DMS 273 treated with DMSO at 0.1 percent for 48 hours (cell line): ENCODE results near the gene THSD7A.
"Not testable (repeated sequence)": the region's sequence is repeated elsewhere in the genome, so short reads cannot be mapped to it uniquely, and the experiment has no call there.

ENCODE experiments used
- DNase-seq: peaks from one replicate; lab custom pipeline; 2025; lab: John Stamatoyannopoulos, UW

The THSD7A gene

DNA sequence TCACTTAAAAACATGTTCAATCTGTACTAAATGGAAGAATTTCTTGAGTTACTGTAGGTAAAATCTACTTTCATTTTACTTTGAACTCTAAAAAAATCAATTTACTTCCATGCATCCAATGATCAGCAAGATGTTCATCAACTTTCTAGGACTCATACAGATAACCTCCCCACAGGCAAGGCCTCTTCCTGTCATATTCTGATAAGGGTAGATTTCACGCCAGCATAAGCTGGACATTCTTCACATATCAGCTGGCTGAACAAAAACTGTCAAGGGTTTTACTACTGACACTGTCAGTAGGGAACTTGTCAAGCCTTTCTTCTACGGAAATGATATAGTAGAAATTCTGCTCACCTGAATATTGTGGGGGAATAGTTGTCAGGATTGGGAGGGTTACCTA, 244.9 kb downstream of the THSD7A start:
- DNase-seq: no peak

DNA sequence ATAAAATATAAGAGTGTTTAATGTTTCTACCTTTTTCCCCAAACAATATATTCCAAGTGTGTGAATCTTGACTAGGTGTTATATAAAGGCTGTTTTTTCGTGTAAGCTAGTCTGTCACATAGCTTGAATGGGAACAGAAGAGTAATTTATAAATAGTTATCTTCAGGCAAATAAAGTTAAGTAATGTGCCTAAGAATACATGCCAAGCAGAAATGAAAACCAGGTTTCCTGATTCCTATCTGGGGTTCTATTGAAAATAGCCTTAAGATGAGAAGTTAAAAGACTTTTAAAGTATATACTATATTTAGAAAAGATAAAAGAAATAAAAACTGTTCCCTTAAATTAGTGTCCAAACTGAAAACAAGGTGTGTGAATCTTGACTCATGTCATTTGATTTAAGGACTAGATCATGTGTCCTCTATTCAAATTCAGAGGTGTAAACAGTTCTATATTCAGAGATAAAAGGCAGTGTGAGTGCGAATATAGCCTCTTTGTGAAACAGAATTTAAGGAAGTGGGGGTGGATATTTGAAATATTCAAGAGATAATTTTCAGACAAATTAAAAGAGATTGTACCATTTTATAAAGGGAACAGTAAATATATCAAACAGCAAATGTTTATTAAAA, 247.5 kb downstream of the THSD7A start:
- DNase-seq: no peak

DNA sequence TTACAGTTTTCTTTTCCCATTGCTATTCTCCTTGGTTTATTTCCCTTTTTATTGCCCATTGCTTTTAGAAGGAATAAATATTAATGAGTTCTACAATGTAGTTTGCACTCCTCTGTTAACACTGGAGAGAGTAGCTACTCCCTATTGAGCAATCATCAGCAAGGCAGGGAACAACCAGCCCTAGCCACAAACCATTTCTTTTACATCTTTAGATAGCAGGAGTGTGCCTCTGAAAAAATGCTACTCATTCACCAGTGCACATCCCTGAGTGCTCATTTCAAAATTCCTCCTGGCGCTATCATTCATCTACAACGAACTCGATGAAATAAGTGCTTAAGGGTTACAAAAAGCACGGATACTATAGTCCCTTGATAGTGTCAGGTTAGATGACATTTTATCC, 252.9 kb downstream of the THSD7A start:
- no peak for DNase-seq

DNA sequence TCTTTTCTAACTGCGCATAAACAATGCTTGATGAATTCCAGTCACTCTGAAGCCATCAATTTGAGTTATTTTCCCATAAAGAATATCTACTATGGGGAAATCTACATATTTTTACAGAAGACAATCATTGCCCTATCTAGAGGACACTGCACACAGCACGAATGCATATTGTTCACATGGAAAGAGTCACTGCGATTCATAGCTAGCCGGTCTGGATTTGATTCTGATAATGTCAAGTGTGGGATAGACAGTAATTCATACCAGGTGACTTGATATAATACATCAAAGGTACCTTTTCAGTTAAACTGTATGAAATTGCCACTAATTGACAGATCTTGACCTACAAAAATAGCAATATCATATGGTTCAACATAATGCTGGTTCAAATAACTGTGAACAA, 255.7 kb downstream of the THSD7A start:
- DNase-seq: no peak

DNA sequence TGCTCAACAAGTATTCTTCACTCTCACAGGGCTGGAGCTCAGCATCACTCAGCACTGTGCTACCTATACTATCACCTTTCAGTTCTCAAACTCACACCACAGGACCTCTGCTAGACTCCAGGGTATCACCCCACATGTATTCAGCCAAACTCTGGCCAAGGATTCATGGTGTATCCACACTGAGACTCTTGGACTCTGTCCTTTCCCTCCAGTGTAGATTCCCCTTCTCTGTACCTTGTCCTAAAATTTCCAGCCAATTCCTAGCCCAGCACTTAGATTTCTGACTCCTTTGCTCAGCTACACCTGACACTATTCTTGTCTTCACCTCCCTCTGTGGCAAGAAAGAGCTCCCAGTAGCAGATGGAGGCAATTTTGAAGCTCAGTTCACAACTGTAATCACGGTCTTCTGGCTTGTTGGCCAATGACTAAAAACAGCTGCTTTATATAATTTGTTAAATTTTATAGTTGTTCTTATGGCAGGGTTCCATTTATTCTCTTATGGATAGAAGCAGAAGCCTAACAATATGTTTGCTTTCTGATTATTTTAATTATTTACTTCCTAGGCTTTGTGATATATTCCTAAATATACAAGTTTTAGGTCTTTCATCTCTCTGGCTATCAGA, 258.8 kb downstream of the THSD7A start:
- no peak for DNase-seq

DNA sequence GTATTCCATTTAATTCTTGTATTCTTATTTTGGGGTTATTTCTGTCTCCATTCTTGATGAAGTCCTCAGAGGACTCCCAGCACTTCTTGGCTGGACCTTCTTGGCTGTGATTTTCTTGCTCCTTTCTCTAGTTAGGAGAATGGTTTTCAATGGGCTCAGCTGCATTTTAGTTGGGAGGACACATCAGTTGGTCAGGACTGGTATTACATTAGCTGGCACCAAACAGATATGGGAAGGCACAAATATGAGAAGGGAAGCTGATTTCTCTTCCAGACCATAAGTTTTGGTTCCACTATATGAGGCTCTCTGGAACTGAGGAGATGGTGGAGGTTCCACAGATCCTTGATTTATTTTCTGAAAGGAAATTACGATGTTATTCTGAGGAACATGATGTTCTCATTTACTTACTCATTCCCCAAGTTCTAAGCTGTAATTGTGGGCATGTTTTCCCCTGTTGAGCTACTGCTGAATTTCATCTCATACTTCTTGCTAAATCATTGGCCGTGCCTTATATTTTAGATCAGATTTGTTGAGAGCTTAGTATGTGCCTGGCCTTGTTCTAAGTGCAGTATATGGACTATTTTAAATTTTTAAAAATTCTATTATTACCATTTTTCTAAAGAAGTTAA, 261.0 kb downstream of the THSD7A start:
- DNase-seq: no peak

DNA sequence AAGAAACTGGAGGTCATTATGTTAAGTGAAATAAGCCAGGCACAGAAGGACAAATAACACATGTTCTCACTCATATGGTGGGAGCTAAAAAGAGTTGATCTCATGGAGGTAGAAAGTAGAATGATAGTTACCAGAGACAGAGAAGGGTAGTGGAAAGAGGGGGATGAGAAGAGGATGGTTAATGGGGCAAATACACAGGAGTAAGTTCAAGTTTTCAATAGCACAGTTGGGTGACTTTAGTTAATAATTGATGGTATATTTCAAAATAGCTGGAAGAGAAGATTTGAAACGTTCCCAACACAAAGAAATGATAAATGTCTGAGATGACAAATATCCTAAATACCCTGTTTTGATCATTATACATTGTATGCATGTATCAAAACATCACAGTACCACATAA, 261.8 kb downstream of the THSD7A start:
- no peak for DNase-seq

DNA sequence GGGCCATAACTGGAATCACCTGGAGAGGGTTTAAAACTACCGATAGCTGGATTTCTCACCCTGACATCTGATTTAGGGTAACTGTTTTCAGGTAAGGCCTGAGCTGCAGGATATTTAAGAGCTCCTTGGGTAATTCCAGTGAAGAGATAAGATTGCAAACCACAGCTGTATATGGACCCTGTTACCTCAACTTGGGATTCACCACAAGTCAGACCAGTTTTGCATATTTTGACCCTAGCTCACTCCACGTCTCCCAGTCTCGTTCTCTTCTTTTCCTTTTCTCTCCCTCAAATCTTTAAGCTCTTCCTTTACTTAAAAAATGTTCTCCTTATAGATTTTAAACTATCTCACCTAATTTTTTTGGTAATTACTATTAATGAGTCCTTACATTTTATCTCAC, 264.4 kb downstream of the THSD7A start:
- DNase-seq: no peak

DNA sequence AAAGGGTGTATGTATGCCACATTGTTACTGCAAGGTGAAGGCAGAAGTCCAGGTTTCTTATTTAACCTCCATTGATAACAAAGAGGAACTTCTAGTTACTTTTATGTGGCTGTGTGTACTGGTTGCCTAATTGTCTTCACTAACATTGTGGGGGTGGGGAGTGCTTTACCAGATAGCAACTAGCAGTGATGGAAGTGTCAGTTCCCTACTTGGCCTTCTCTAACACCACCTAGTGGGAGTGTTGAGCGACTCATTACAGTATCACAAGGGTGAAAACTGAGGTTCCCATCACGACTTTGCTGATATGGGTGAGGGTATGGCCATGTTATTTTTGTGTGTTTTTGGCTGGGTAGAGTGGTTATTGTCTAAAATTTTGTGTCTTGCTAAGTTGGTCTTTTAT, 274.4 kb downstream of the THSD7A start:
- no peak for DNase-seq

DNA sequence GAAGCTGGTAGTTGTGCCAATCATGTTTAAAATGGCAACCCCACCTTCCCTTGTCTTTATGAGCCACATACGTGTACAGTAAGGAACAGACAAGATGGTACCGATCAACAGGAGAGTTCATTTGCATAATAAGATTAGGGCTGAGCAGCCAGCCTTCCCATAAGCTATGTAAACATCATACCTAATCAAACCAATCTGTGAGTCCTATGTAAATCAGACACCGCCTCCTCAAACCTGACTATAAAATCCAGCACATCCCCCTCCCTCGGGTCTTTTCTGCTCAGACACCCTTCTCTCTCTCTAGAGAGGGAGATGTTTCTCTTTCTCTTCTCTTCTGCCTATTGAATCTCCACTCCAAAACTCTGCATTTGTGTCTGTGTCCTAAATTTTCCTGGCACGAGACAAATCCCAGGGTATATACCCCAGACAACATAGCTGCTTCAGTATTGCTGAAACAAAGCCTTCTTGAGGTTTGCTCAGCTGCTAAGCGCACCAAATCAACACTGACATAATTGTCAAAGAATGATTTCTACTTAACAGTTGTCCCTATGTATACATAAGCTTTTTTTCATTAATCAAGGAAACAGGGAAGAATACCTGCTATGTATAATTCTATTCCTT, 279.2 kb downstream of the THSD7A start:
- no peak for DNase-seq

DNA sequence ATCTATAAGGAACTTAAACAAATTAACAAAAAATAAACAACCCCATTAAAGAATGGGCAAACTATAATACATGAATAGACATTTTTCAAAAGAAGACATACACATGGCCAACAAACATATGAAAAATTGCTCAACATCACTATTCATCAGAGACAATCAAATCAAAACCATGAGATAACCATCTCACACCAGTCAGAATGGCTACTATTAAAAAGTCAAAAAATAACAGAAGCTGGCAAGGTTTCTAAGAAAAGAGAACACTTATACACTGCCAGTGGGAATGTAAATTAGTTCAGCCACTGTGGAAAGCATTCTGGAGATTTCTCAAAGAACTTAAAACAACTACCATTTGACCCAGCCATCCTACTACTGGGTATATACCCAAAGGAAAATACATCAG, 280.5 kb downstream of the THSD7A start:
- no peak for DNase-seq

DNA sequence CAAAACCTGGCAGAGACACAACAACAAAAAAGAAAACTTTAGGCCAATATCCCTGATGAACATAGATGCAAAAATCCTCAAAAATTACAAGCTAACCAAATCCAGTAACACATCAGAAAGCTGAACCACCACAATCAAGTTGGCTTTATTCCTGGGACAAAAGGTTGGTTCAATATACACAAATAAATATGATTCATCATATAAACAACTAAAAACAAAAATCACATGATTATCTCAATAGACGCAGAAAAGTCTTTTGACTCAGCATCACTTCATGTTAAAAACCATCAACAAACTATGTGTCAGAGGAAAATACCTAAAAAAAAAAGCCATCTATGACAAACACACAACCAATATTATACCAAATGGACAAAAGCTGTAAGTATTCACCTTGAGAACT, 283.5 kb downstream of the THSD7A start:
- no peak for DNase-seq

DNA sequence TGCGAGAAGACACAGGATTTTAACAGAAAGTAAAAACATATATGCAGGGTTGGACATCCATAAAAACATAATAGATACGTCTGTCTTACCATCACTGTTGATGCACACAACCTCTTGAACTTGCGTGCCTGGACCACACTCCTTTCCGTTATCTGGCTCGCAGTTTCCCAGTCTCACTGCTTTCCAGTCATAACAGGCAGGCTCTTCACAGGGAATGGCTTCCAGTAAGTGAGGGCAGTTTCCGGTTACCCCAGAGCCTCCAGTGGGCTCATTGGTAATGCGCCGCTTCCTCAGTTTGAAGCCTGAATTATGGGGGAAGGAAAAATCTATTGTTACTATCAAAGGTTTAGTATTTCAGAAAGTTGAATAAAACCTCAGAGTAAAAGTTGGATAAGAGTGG, 290.7 kb downstream of the THSD7A start:
- no peak for DNase-seq

DNA sequence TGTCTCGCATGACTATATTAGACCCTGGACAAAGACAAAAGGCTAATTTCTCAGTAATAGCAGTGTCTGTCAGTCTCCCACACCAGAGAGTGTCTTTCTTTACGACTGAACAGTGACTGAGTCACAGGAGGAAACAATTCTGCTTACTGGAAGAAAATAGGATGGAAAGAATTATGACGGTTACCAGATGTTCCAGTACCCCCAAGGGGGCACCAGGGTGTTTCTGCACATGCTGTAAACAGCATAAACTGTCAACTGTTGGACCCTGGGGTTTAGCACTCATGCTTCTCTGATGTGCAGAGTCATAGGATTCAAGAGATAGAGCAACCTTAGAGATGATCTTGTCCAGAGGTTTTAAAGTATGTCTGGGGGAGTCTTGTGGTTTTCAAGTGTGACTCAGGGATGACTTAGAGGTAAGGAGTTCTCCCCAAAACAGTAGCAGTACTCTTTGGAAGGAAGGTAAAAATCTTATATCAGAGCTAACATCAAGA, 291.7 kb downstream of the THSD7A start:
- DNase-seq: no peak

DNA sequence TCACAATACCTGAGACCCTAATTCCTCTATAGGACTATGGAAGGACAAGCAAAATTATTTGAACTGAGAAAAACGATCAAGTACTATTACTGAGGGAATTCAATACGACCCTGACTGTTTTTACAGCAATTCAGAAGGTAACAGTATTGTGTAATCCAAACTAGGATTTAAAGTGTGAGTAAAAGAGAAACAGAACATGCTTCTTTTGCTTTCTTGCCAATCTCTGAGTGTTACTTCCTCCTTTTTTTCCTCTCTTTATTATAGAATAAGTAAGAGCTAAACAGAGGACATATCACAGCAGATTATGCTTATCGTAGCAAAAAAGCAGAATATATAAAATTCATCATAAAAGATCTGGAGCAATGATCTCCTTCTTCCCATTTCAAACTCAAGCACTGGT, 292.1 kb downstream of the THSD7A start:
- DNase-seq: no peak

DNA sequence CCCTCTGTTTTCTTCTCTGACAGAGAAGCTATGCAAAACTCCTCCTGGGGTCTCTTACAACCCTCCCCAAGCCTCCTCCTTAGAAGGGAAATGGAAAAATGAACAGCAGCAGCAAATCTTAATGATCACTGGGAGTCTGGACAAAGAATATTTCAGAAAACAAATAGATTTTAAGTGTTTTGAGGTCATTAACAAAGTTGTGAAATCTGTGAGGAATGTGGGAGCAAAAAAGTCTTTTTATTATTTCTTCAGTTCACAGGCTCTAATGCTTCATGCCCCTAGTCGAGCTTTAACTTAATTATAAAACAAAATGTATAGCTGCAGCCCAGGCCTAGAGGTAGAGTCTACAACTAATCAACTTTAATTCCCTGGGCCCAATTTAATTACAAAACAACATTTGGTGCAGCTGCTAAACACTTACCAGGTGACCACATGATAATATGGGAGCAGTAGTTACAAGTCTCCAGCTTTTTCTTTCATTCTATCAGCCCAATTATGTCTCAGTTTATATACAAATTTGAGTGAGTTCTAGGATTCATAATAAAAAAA, 293.2 kb downstream of the THSD7A start:
- no peak for DNase-seq

DNA sequence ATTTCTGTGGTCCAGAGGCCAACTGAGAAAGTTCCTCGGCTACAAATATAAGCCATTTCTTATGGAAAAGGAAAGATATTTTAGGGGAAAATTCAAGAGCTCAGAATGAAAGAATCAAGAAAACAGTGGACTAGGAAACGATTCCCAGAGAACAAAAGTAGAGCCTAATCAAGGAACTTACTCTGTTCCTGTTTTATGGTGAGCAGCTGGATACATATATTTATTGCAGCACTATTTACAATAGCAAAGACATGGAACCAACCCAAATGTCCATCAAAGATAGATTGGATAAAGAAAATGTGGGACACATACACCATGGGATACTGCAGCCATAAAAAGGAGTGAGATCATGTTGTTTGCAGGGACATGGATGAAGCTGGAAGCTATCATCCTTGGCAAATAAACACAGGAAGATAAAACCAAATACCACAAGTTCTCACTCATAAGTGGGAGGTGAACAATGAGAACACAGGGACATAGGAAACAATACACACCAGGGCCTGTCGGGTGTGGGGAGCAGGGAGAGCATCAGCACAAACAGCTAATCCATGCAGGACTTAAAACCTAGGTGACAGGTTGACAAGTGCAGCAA, 298.7 kb downstream of the THSD7A start:
- no peak for DNase-seq

DNA sequence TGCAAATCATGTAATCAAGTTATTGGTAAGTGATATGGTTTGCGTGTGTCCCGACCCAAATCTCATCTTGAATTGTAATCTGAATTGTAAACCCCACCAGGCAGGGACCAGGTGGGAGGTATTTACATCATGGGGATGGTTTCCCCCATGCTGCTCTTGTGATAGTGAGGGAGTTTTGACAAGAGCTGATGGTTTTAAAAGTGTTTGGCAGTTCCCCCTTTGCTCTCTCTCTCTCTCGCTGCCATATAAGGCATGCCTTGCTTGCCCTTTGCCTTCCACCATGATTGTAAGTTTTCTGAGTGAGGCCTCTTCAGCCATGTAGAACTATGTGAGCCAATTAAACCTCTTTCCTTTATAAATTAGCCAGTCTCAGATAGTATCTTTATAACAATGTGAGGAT, 302.6 kb downstream of the THSD7A start:
- DNase-seq: no peak

DNA sequence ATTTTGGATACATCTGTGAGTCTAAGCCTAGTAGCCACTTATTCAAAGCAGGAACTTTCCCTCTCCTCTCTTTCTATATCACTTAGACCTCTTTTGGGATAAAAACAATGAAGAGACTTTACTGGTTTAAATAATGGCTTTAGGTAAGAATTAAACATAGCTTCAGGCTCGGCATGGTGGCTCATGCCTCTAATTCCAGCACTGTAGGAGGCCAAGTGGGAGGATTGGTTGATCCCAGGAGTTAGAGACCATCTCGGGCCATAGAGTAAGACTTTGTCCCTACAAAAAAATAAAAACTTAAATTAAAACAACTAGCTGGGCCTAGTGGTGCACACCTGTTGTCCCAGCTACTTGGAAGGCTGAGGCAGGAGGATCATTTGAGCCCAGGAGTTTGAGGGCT, 304.3 kb downstream of the THSD7A start:
- DNase-seq: no peak

DNA sequence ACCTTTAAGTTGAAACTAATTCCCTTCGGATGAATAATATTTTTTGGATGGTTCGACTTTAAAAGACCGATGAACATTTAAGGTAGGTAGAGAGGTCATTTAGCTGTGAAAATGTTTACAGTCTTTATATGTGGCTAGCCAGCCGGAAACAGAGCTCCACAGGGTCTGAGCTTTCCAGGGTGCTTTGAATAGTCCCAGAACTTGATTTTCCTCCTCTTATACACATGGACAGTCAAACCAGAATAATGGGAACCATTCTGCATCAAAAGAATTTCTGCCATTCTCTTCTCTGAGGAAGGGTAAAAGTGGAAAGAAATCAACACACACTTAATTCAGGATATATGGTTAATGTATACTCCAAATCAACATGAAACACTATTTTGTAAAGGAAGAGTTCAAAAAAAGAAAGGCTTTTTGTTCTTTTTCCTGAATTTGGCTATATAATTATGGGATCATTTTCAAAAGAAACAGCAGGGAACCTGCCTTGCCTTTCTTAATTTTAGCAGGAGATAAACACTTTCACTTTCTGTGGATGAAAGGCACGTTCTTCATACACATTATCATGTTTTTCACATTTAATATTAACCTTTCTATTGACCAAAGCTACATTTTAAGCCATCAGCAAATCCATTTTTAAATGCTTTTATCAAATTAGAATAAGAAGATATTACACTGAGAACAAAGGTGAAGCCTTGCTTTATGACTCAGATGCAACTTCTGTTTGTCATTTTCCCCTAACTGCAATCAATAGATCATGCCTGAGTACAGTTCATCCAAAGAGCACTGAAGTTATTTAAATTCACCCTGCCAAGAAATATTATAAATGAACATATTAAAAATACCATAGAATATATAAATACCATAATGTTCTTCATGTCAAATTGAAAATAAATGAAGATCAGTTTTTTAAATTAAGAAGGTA, 307.3 kb downstream of the THSD7A start:
- no peak for DNase-seq

DNA sequence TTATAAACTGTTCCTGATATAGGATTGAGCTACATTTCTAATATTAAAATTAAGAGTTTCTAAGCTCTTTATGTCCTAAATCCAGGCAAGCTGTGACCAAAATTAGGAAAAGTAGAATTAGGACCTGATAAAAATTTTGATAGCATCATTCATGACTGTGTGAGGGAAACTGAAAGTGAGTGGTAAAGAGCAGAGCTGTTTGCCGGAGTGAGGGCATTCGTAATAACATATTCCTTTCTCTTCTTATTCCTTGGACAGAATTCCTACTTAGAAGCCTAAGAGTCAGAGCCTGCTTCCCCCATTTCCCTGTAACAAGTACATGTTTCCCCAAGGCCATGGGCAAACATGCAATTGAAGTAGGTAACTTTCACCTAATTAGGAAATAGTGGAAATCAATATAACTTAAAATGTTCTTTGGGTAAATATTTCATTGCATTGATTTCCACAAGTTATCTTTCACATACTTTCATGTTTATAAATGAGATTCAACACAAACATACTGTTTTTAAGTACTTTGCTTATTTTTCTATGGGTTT, 310.0 kb downstream of the THSD7A start:
- not testable (repeated sequence) for DNase-seq
